ENCODE results near the gene SYT5.
"Not testable (repeated sequence)": the region's sequence is repeated elsewhere in the genome, so short reads cannot be mapped to it uniquely, and the experiment has no call there.

SYT5 gene

GRCh38 chr19:55166530-55167268 lies 13.4 kb downstream of the SYT5 start, which contains the start of gene DNAAF3:
Gene DNAAF3 (minus strand): TSS chr19:55166613. CDS start chr19:55166413, 200 bp downstream.
- DNase-seq, result peak; percentile 96 to 97

GRCh38 chr19:55165952-55166529 lies 14.0 kb downstream of the SYT5 start:
- DNase-seq, result peak; percentile 87 to 90

- DNase-seq, result no peak
Observed at GRCh38 chr19:55161571-55162322, 18.3 kb downstream of the SYT5 start.

GRCh38 chr19:55160986-55161365 lies 19.1 kb downstream of the SYT5 start:
- no peak for DNase-seq

GRCh38 chr19:55160128-55160985 lies 19.7 kb downstream of the SYT5 start:
- peak; percentile 94 to 95 for DNase-seq

- DNase-seq, result no peak
Observed at GRCh38 chr19:55158848-55159749, 21.0 kb downstream of the SYT5 start.

- no peak for DNase-seq
Observed at GRCh38 chr19:55158423-55158822, 21.7 kb downstream of the SYT5 start.

GRCh38 chr19:55157064-55157908 lies 22.8 kb downstream of the SYT5 start, which contains the start of gene TNNI3:
Gene TNNI3 (minus strand): TSS chr19:55157732. CDS start chr19:55157589, 143 bp downstream.
- DNase-seq, result no peak

- DNase-seq, result peak; percentile 95 to 97
Observed at GRCh38 chr19:55156202-55157063, 23.7 kb downstream of the SYT5 start.

- DNase-seq, result not testable (repeated sequence)
Observed at GRCh38 chr19:55155784-55156183, 24.3 kb downstream of the SYT5 start.

GRCh38 chr19:55153652-55154264 lies 26.3 kb downstream of the SYT5 start:
- no peak for DNase-seq

GRCh38 chr19:55152017-55152416 lies 28.1 kb downstream of the SYT5 start:
- DNase-seq, result no peak

- no peak for DNase-seq
Observed at GRCh38 chr19:55149078-55150003, 30.7 kb downstream of the SYT5 start, which contains the start of gene TNNT1. Gene TNNT1 (minus strand): TSS chr19:55149206. CDS start chr19:55147157, 2,049 bp downstream.

GRCh38 chr19:55147545-55148251 lies 32.4 kb downstream of the SYT5 start:
- no peak for DNase-seq

GRCh38 chr19:55146705-55147273 lies 33.3 kb downstream of the SYT5 start:
- DNase-seq, result peak; percentile 69 to 77

GRCh38 chr19:55146078-55146704 lies 33.9 kb downstream of the SYT5 start:
- peak in 1 of 2 experiments; percentile 22 for DNase-seq
